ENCODE results near the gene LRFN5. TPM values are rescaled to one million over a fixed set of nuclear protein-coding genes. Genes with fewer than 3 reads are reported as not detected.

Gene LRFN5
- total RNA-seq, 1 experiment from 2014 or later: 1.3 TPM

DNA sequence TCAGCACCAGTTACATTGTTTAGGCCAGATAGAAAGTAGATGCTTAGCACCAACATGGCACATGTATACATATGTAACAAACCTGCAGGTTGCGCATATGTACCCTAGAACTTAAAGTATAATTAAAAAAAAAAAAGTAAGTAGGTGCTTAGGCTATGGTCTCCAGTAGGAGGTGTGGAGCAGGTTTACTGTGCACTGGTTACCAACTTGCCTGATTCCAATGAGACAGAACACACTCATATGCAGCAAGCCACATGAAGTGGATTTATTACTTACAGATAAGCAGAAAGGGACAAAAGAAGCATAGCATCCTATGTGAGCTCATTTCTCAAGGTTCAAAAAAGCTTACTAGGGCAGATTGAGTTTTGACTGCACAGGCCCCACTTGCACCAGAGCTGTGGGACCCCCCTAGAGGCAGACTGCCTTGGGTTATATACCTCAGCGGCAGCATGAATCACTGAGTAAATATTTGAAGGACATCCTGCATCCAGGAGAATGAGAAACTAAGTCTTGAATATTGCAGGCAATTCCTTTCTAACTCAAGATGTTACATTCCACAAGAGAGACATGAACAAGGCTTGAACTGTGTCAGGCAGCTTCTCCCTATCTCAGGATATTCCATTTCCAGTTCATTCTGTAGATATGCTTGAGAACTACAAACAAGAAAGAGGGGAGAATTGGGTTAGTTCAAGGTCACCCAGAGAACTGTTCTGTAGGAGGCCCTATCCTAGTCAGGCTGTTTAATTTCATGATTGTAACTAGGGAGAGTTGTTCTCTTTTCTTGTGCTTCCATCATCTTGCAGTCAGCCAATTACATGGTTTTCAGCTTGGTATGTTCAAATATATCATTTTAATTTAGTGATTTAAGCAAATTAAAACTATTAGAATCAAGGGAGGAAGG lies 30.1 kb downstream of the LRFN5 start:
- Histone ChIP-seq H3K4ac (ENCODE audit: low read depth, low read length) (no peak overlapping the region), H3K23ac (ENCODE audit: insufficient read length, low read depth, low read length) (no peak overlapping the region), H3K79me1 (ENCODE audit: insufficient read depth, low read depth, low read length, poor library complexity, severe bottlenecking) (no peaks in the 10 kb centered on the region), H3K56ac (ENCODE audit: insufficient read length, low read depth, low read length) (no peak overlapping the region), H4K20me1 (ENCODE audit: control insufficient read depth, insufficient read depth, insufficient read length) (no peaks in the 10 kb centered on the region), H3K23me2 (ENCODE audit: insufficient read length, low read depth, low read length, poor library complexity, severe bottlenecking) (no peaks in the 10 kb centered on the region), H4K8ac (replicated peaks; ENCODE audit: insufficient read length, low read depth, low read length) (no peak overlapping the region), H3K27me3 (ENCODE audit: insufficient read depth, low read length) (no peaks in the 10 kb centered on the region), H2BK12ac (ENCODE audit: insufficient read length, low read depth, low read length) (no peak overlapping the region), H3K9me3 (ENCODE audit: control insufficient read depth, low read depth, low read length) (no peaks in the 10 kb centered on the region), H2BK20ac (ENCODE audit: low read depth, low read length, poor library complexity, severe bottlenecking) (no peak overlapping the region), H2BK15ac (ENCODE audit: low read depth, low read length) (no peak overlapping the region), H3K14ac (ENCODE audit: insufficient read depth, low read length) (no peak overlapping the region), H3K4me1 (ENCODE audit: insufficient read depth, low read length) (no peaks in the 10 kb centered on the region), H4K91ac (ENCODE audit: insufficient read length, low read depth, low read length) (no peak overlapping the region), H4K5ac (ENCODE audit: insufficient read length, low read depth, low read length) (no peak overlapping the region), H3T11ph (ENCODE audit: low read length) (no peak overlapping the region), H3K18ac (ENCODE audit: insufficient read length, low read depth, low read length) (no peak overlapping the region), H3K9ac (ENCODE audit: extremely low read depth, insufficient read length, low read length) (no peak overlapping the region), H2BK5ac (ENCODE audit: insufficient read length, low read length) (no peak overlapping the region), H3K27ac (ENCODE audit: insufficient read length, low read depth, low read length) (no peak overlapping the region), H2BK120ac (ENCODE audit: low read depth, low read length, poor library complexity, severe bottlenecking) (no peak overlapping the region), H2AFZ (ENCODE audit: low read length) (no peak overlapping the region), H3K4me2 (ENCODE audit: insufficient read depth, insufficient read length, low read length) (no peak overlapping the region), H2AK5ac (ENCODE audit: insufficient read length, low read length) (no peak overlapping the region), H3K79me2 (ENCODE audit: insufficient read depth, low read length) (no peaks in the 10 kb centered on the region)
- H3K4me1 Mint-ChIP-seq: peaks cover 0 to 3% of the 10 kb centered on the region in 2 experiments; a peak in 1 of 4 replicates
- no peaks in the 10 kb centered on the region for H3K36me3 Mint-ChIP-seq (ENCODE audit: insufficient read depth in 1 of 3, low read depth in 3 of 3)
- WGBS (ENCODE audit: extremely low coverage, insufficient read length, low lambda C conversion rate): no CpG with 5 or more reads among the region's 2 CpGs
- no peaks in the 10 kb centered on the region for H3K27me3 Mint-ChIP-seq (ENCODE audit: low read depth)
- TF ChIP-seq, protein P1, sequence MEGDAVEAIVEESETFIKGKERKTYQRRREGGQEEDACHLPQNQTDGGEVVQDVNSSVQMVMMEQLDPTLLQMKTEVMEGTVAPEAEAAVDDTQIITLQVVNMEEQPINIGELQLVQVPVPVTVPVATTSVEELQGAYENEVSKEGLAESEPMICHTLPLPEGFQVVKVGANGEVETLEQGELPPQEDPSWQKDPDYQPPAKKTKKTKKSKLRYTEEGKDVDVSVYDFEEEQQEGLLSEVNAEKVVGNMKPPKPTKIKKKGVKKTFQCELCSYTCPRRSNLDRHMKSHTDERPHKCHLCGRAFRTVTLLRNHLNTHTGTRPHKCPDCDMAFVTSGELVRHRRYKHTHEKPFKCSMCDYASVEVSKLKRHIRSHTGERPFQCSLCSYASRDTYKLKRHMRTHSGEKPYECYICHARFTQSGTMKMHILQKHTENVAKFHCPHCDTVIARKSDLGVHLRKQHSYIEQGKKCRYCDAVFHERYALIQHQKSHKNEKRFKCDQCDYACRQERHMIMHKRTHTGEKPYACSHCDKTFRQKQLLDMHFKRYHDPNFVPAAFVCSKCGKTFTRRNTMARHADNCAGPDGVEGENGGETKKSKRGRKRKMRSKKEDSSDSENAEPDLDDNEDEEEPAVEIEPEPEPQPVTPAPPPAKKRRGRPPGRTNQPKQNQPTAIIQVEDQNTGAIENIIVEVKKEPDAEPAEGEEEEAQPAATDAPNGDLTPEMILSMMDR (conservative IDR thresholded peaks at IDR 0.05): no peak
- no peak for DNase-seq
- no peak overlapping the region for H3K27ac Mint-ChIP-seq
- H3K9me3 Mint-ChIP-seq: no peaks in the 10 kb centered on the region
- no peak overlapping the region for H3K4me3 Mint-ChIP-seq
